Glomerular visceral epithelial cell (primary cell): ENCODE measurements around the gene NDUFB2.
"Not testable (repeated sequence)": the region's sequence is repeated elsewhere in the genome, so short reads cannot be mapped to it uniquely, and the experiment has no call there.

Experiments
- DNase-seq: peaks from one replicate; pipeline ENCODE4 v3.0.0-alpha.2; 2016; ENCODE audit errors: extremely low spot score

Gene NDUFB2

DNA sequence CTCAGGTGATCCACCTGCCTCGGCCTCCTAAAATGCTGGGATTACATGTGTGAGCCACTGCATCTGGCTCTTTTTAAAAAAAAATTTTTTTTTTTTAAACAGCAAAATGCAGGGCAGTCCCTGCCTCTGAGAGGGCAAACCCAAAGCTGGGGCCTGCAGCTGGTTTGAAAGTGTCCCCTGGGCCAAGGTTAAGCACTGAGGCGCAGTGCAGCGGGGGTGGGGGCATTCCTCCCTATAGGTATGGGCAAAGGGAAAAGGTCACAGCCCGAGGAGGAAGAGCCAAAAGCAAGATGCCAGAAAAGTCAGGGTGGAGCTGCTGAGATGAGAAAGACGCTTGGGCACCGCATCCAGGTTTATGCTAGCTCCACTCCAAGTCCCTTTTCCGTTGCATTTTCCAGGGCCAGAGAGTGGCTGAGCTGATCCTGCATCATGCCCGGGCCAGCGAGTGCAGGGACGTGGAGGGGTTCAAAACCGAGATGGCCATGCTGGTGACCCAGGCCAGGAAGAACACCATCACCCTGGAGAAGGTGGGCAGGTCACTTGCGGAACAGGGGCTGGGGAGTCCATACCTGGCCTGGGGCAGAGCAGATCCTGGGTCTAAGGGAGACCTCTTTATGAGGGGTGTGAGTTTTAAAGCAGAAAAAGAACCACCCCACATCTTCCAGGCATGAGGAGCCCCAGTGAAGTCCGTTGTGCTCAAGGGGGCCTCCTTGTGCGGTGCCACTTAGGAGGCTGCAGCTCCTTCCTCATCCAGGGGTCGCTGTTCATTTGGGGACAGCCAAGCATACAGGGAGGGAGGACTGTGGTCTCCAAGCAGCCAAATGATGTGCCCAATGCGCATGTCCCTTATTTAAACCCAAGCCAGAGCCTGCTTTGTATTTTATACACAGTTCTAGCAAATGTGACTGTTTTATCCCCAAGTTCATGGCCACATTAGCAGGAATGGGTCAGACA lies 7.0 kb upstream of the NDUFB2 start:
- DNase-seq, result no peak

DNA sequence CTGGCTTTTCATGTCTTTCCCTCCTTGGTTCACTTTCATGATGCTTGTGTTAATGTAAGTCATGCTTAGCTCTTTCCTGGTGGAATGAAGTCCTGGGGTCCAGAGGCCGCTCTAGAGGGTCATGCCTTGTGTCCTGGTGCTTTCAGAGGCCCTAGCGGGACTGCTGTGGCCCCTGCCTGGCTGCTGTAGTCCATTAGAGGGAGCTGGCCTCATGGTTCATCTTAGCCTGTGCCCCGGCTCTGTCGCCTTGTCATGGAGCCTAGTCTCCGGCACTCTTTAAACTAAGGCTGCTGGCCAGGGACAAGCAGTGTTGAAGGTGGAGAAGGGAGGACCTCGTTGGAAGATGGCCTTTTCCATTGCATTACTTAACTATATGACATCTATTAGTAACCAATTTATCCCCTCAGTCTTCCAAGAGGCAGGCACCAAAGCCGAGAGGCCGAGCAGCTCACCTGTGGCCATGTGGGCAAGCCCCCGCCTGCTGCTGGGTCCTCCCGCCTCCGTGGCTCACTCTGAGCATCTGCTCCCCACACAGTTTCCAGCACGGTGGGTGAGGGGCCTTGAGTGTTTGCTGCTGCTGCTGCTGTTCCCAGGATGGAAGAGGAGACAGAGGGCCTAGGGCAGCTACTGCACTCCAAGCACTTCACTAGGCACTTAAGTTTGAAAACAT lies 5.0 kb upstream of the NDUFB2 start:
- no peak for DNase-seq

DNA sequence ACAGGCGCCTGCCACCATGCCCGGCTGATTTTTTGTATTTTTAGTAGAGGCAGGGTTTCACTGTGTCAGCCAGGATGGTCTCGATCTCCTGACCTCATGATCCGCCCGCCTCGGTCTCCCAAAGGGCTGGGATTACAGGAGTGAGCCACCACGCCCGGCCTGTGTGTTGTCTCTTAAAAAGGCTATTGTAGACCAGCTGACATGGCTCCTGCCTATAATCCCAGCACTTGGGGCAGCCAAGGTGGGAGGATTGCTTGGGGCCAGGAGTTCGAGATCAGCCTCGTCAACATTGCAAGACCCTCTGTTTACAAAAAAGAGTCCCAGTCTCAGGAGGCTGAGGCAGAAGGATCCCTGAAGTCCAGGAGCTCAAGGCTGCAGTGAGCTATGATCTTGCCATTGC lies 2.7 kb upstream of the NDUFB2 start:
- DNase-seq, result not testable (repeated sequence)

DNA sequence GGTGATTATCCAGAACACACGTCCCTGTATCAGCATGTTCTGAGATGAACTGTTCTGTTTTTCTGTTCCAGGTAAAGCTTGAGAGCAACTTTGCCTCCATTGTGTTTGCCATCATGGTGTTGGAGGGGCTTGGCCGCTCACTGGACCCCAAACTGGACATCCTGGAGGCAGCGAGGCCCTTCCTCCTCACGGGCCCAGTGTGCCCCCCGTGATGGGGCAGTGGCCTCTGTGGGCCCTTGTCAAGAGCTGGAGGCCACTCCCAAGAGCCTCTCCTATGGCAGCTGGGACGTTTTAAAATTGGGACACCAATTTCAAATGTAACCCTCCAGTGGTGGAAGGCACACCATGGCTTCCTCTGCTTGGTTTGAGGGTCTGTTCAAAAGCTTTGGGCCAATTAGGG lies 1.9 kb upstream of the NDUFB2 start:
- DNase-seq, result no peak

DNA sequence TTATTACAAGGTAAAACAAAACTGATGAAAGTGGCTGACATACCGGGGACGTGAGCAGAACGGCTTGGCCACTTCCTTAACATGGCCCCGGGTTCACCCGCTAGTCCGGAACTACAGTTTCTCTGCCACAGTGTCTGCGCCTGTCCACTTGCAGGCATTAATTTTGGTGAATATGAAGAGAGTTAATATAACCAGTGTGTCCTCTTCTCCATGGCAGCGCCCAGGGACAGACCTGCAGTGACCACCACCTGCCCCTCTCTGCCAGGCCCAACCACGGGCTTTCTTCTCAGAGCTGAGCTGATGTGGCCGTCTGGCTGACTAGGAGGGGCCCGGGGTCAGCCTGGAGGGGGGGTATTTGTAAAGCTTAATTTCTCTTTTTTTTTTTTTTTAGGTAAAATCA lies 1.1 kb upstream of the NDUFB2 start:
- DNase-seq, result no peak

DNA sequence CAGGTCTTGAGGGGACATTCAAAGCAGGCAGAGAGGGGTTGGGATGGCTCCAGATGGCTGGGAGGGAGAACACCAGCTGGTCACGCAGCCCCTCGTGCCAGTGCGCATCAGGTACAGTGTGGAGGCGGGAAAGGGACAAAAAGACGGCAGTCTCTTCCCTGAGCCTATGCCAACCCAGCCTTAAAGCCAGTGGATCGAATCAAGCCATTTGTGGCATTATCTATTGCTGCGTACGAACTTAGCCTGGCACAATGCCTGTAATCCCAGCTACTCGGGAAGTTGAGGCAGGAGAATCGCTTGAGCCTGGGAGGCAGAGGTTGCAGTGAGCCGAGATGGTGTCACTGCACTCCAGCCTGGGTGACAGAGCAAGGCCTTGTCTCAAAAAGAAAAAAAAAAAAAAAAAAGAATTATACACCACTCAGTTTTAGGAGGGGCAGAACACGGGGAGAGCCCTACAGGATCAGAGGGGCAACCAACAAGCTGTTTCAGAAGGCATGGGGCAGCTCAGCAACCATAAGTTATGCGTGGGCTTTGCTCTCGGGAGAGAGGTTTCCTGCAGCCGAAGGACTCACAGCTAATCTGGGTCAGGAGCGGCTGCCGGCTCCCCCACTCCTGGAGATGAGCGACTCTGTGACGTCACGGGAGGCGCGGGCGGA lies 356 bp upstream of the NDUFB2 start:
- peak; percentile 88 for DNase-seq

DNA sequence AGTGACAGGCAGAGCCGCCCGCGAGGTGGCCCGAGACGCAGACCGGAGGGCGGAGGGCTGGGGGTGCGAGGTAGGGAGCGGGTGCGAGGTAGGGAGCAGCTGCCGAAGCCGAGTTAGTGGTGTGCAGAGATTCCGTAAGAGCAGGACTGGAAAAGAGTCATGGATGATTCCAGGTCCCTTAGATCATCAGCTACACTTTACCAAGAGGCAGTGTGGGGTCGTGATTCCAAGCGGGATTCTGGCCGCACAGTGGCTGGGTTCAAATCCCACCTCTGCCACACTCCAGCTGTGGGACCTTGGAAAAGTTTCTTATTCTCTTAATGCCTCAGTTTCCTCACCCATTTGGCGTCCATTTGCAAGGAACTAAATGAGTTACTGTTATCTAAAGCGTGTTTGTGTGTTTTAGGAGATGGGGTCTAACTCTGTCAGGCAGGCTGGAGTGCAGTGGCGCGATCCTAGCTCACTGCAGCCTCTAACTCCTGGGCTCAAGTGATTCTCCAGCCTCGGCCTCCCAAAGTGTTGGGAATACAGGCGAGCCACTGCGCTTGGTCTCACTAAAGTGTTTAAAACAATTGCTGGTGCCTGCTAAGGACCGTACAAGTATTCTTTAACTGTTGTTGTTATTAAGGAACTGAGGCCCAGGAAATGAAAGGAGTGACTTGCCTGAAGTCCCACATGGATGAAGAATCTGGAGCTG lies 1.1 kb downstream of the NDUFB2 start:
- DNase-seq, result no peak

DNA sequence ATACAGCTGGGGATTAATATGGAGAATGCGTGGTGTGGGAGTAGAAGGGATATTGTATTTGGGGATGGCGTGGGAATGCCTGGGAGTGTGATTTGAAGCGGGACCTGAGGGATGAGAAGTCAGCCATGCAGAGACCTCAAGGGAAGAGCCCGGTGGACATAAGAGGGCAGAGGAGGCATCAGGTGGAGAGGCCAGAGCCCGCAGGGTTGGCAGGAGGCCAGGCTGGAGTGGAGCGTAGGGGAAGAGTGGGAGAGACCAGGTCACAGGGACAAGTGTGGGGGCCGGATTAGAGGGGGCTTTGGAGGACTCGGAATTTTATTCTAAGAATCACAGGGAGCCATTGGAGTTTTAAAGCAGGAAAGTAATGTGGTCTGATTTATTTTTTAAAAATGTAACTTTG lies 2.0 kb downstream of the NDUFB2 start:
- DNase-seq, result peak; percentile 22

DNA sequence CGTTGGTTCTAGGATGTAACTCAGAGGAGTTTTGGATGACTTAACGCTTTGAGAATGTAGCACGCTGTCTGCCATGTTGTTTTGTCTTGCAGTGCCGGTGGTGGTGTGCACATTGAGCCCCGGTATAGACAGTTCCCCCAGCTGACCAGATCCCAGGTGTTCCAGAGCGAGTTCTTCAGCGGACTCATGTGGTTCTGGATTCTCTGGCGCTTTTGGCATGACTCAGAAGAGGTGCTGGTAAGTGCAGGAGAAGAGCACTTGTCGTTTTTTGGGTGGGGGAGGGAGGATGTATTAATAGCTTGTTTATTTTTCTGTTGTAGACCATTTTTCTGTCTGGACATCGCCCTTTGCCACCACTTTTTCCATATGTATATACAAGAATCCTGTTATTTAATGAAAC lies 6.3 kb downstream of the NDUFB2 start:
- no peak for DNase-seq

DNA sequence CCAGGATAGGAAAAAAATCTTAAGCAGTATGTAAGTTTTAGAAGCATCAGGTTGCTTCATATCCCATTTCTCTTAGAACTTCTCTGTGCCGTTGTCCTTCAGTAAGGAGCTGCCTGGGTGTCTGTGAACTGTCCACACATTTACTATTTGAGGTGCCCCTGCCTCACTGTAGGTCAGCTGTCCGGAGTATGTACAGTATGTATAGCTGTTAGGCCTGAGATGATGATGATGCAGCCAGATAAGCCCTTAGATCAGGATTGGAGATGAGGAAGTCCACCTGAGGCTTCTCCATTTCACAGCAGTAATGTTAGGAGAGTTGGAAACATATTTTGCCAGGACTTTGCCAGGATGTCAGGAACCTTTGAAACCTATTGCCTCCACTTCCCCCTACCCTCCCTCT lies 7.7 kb downstream of the NDUFB2 start:
- DNase-seq, result no peak

DNA sequence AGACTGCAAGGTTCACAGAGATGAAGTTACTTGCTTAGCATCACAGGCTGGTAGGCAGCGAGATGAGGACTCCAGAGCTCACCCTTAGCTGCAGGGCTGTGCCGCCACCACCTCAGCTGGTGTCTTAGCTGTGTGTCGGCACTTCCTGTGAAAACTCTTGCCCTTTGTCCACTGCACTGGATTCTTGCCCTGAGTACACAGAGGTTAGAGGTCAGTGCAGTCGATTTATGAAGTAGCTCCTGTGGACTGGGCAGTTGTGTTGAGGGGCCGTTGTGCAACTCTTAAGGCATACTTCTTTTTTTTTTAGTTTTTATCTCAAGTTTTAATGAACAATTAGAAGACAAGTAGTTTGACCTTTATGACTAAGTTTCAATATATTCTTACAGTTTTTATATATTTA lies 10.6 kb downstream of the NDUFB2 start:
- DNase-seq, result no peak

DNA sequence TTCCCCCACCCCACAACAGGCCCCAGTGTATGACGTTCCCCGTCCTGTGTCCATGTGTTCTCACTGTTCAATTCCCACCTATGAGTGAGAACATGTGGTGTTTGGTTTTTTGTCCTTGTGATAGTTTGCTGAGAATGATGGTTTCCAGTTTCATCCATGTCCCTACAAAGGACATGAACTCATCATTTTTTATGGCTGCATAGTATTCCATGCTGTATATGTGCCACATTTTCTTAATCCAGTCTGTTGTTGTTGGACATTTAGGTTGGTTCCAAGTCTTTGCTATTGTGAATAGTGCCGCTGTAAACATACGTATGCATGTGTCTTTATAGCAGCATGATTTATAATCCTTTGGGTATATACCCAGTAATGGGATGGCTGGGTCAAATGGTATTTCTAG lies 12.3 kb downstream of the NDUFB2 start:
- not testable (repeated sequence) for DNase-seq

DNA sequence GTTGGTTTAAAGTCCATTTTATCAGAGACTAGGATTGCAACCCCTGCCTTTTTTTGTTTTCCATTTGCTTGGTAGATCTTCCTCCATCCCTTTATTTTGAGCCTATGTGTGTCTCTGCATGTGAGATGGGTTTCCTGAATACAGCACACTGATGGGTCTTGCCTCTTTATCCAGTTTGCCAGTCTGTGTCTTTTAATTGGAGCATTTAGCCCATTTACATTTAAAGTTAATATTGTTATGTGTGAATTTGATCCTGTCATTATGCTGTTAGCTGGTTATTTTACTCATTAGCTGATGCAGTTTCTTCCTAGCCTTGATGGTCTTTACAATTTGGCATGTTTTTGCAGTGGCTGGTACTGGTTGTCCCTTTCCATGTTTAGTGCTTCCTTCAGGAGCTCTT lies 15.9 kb downstream of the NDUFB2 start:
- DNase-seq, result not testable (repeated sequence)

DNA sequence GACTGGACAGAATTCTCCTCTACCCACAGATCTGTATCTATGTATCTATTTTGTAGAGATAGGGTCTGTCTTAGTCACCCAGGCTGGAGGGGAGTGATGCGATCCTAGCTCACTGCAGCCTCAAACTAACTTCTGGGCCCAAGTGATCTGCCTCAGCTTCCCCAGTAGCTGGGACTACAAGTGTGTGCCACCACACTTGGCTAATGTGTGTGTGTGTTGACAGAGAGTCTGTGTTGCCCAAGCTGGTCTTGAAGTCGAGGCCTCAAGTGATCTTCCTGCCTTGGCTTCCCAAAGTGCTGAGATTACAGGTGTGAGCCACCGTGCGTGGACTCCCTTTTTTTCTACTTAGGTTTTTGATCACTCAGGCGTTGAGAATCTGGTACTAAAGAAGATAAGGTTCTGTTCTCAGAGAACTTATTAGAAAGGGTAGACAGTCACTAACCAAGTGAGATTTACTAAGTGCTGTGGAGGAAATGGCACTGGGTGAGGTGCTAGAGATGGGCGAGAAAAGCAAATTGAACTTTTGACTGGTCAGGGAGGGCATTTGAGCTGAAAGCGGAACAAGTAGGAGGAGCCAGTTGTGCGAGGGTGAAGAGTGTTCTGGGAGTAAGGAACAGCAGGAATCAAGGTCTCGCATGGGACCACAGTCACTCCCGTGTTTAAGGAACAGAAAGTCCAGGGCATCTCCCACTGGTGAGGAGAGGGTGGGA lies 18.0 kb downstream of the NDUFB2 start:
- DNase-seq, result no peak

DNA sequence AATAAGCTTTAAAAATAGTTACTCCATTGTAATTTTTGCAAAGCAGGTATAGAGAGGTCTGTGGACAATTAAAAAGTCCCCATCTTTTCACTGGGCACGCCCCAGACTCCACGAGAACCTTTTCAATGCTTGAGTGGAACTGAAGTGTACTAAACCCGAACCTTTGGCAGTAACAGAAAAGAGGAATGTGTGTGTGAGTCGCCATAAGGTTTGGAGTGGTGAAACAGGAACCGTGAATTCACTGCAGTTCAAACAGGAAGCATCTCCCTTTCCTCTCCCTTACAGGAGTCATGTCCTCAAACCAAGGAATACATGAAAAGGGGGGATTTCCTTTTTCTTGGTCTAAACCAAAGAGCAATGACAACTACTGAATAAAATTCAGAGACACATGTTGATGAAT lies 23.2 kb downstream of the NDUFB2 start:
- DNase-seq, result peak; percentile 26

DNA sequence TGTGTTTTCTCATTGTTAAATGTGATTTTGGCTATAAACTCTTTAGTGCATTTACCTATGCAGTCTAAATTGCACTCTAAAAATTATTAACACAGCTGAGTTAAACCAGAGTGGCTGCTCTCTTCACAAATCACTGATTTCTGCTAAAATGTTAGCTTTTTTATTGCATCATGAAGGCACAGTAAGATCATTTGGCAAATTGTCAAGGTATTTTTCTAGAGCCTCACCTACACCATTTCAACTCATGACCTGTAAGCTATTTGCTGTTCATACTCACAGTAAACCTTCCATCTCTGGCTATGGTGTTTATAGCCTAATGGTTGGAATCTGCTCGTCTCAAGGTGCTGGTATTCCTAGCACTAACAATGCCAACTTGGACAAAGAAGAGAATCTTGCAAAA lies 25.7 kb downstream of the NDUFB2 start:
- DNase-seq, result peak; percentile 18

DNA sequence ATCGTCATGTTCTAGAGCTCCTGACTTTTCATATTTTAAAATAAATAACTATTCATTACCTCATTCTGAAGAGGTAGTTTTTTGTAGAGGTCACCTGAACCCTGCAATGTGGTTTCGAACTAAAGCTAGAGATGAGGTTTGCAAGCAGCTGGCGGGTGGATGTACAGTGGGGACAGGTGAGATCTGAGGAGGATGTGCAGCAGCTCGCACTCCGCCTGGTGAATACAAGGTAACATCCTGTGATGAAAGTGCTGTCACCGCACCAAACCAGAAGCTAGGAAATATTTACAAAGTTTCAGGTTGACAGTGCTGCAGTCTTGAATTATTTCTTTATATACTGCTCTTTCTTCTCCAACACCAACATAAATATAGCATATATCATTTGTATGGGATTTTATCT lies 26.5 kb downstream of the NDUFB2 start:
- DNase-seq, result no peak

DNA sequence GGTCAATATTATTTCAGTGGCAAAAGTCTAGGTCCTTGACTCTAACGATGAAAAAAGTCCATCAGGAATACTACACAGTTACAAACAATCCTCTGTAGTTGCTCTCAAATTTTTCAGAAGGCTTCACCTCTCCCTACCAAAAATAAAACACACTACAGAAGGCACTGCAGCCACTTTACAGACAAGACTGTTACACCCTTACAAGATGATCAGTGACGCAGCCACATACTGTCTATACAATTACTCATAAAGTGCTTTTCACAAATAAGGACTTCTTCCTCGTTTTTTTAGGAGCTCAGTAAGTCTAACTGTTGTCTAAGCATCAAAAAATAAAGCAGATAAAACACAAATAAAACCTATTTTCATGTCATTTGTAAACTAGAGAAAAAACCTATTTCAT lies 27.1 kb downstream of the NDUFB2 start:
- no peak for DNase-seq

DNA sequence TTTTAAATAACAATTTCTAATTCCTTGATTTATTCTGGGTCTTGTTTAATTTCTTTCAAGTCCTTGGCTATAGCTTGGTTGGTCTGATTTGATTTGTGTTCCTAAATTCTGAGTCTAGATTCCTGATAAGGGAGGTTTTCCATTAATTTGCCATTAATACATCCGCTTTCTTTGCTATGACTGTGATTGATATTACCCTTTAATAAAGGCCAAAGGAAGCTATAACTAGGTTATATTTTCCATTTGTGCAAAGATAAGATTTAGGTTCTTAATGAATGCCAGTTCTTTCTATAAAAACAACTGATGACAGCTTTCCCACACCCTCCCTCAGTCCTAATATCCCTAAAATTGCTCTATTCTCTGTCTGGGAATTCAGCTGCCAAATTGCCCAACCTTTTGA lies 28.2 kb downstream of the NDUFB2 start:
- DNase-seq, result no peak

DNA sequence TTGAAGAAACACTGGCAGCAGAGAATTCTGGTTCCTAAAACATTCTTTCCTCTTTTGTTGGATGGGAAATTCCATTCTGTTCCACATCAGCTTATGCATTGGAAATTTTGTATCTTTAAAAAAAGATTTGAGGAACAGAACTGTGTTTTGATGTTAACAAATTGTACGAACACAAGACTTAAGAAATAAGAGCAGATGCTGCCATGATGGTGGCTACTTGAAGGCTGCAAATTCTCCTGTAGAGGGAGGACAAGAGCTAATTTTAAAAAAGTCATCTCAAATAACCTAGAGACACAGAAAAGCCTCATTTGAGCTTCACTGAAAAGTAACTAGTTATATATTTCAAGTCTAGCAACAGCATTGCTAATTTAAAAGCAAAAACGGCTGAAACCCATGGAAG lies 29.8 kb downstream of the NDUFB2 start:
- peak; percentile 29 for DNase-seq

DNA sequence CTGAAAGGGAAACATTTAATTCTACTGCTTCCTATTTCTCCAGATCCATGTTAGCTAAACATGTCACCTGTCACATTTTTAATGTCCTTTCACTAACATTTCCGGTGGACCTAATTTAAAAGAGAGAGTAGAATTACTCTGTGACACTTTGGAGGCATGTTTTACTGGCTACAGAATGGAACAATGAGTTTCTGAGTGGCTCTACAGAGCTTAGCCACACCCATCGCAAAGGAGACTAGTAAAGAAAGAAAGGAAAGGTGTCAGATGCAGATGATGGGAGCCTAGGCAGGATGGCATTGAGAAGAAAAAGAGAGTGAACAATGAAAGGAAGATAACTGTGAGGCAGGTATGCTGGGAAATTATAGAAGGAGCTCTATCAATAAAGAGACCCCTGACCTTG lies 35.9 kb downstream of the NDUFB2 start:
- DNase-seq, result no peak
